HG03565 (cell line): ENCODE results near the gene SNAP23.

Experiments
- ATAC-seq: cut with Tn5 transposase; IDR thresholded peaks from one replicate; pipeline ENCODE4 v1.9.1; 2021; ENCODE audit warnings: mild to moderate bottlenecking, moderate library complexity; ENCODE audit not compliant: unreplicated experiment

The SNAP23 gene

GRCh38 chr15:42494998-42495360, 455 bp upstream of the SNAP23 start:
- ATAC-seq = no peak

DNA sequence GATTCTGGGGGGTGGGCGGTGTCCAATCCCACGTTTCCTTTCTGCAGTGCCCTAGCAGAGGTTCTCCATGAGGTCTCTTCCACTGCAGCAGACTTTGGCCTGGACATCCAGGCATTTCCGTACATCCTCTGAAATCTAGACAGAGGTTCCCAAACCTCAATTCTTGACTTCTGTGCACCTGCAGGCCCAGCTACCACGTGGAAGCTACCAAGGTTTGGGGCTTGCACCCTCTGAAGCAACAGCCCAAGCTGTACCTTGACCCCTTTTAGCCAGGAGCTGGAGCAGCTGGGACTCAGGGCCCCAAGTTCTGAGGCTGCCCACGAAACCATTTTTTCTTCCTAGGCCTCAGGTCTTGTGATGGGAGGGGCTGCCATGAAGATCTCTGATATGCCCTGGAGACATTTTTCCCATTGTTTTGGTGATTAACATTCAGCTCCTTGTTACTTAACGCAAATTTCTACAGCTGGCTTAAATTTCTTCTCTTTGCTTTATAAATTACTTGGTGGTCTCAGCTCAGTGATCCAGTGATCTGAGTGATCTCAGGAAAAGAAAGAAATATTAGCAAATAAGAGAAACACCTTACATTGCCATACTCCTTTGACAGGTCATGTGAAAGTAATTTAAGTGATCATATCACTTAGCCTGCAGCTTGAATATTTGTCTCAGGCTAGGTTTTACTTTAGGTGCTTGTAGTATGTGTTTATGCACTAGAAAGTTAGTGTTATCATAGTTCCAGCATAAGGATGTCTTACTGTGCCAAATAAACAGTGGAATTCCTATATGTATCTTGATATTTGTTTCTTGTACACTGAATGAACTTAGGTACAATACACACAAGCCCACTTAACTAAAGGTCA, 3.0 kb downstream of the SNAP23 start:
- no peak for ATAC-seq

GRCh38 chr15:42499858-42500609, 4.6 kb downstream of the SNAP23 start:
- no peak for ATAC-seq

- ATAC-seq = no peak
Measured at GRCh38 chr15:42502477-42502876, 7.0 kb downstream of the SNAP23 start.

DNA sequence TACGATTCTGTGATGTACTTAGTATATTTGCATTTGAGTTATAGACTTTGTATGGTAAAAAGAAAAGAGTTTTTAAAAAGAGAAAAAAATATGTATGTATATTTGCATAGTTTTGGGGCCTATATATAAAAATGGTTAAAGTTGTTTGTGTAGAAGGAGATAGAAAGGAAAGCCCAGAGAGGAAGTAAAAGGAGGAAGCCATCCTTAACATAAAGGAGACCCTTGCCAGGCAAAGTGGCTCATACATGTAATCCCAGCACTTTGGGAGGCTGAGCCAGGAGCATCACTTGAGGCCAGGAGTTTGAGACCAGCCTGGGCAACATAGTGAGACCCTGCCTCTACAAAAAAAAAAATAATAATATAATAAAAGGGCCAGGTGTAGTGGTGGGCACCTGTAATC, 8.4 kb downstream of the SNAP23 start:
- ATAC-seq = no peak

DNA sequence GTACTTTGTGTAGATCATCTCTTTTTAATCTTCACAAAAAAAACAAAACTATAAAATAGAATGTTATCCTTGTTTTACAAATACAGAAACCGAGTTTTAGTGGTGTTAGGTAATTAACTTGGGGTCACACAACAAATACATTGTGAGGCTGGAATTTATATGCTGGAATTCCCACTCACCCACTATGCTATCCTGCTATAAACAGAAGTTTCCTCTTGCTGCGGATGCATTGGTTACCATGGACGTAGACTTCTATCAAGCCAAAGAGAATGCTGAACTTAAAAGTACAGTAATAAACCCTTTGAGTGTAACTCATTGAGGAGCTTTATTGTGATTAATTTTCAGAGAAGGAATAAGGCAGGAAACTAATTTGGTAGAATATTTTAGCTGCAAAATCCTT, 9.2 kb downstream of the SNAP23 start:
- peak; percentile 10 for ATAC-seq

DNA sequence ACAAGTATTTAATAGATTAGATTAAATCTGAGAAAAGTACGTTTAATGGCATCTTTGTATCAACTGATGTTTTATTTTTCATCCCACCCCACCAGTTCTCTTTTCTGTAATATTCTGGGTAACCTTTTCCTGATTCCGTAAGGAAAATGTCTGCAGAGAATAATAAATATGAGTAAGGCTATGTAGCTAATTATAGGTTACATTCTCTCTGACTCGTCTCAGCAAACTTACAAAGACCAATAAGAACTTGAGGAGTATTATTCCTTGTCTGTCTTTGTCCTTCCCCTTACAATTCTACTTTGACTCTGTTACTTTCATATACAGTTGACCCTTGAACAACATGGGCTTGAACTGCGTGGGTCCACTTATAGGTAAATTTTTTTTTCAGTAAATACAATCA, 12.1 kb downstream of the SNAP23 start:
- no peak for ATAC-seq

- ATAC-seq = no peak
Measured at GRCh38 chr15:42508263-42508690, 12.8 kb downstream of the SNAP23 start.

- ATAC-seq = no peak
Measured at GRCh38 chr15:42510258-42511006, 15.0 kb downstream of the SNAP23 start.

- no peak for ATAC-seq
Measured at GRCh38 chr15:42511007-42511391, 15.6 kb downstream of the SNAP23 start.

GRCh38 chr15:42523331-42523730, 27.9 kb downstream of the SNAP23 start:
- ATAC-seq = no peak

DNA sequence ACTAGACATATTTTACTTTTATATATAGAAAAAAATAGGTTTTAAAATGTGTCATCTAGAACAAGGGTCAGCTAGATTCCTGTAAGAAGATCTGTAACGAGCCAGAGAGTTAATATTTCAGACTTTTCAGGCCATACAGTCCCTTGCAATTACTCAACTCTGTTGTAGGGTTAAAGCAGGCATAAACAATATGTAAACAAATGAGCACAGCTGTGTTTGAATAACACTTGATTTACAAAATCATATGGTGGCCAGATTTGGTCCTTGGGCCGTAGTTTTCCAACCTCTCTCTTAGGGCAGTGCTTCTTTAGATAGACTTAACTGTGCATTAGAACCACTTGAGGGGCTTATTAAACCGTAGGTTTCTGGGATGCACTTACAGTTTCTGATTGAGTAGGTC, 33.5 kb downstream of the SNAP23 start:
- ATAC-seq = no peak

DNA sequence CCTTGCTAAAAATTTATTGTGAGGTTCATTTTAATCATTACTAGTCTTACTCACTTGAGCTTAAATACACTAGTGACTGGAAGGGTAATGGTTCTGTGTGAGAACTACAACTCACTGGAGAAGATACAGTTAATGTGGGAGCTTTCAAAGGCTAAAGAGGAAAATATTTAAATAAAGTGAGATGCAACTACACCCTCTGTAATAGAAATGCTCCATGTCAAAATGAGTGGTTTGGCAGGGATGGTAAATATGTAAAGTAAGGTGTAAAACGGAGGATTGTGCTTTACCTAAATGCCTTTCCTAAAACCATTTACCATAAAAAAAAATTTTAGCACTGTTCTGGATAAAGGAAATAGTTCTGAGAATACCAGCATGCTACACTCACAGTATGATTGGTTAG, 37.8 kb downstream of the SNAP23 start:
- no peak for ATAC-seq

GRCh38 chr15:42544853-42545629, 49.6 kb downstream of the SNAP23 start:
- no peak for ATAC-seq

DNA sequence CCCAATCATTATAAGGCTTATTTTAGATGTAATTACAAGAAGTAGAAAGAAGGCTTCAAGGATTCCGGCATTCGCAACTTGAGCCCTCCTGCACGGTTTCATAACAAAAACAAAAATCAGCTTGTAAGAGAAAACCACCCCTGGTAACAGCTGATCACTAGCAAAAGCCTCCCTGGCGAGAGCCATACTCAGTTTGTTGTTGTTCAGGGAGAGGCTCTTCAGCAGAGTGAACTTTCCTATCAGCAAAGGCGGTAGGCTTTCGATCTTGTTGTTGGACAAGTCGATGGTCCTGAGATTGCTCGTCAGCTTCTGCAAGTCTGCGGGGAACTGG, 52.4 kb downstream of the SNAP23 start:
- no peak for ATAC-seq

- ATAC-seq = peak; percentile 83
Measured at GRCh38 chr15:42548249-42549031, 53.0 kb downstream of the SNAP23 start, which contains the start of the genes HAUS2 and LRRC57. Gene HAUS2, plus strand, starts transcription at chr15:42548838. Its CDS starts 35 bp downstream, at chr15:42548873. Gene LRRC57, minus strand, starts transcription at chr15:42548793. Its CDS starts 359 bp downstream, at chr15:42548434.

- no peak for ATAC-seq
Measured at GRCh38 chr15:42549032-42549491, 53.6 kb downstream of the SNAP23 start.

DNA sequence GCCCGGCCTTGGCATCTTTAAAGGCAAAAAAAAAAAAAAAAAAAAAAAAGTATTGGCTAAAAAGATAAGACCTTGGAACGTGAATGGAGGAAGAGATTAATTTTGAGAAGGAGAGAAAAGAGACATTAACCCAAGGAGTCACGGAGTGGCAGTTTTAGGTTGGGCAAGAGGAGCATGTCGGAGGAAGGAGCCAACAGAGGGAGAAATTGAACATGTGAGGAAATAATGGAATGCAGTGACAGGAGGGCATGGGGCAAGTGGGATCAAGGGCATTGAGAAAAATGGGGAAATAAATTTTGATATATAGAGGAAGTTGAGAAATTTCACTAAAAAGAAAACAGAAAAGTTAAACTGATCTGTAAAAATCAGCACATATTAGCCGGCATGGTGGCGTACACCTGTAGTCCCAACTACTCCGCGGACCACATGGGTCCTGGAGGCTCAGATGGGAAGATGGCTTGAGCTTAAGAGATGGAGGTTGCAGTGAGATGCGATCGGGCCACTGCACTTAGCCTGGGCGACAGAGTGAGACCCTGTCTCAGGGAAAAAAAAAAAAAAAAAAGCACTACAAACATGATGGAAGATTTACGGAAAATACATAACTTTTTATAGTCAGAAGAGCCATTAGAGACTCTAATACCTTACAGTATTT, 54.4 kb downstream of the SNAP23 start:
- no peak for ATAC-seq

DNA sequence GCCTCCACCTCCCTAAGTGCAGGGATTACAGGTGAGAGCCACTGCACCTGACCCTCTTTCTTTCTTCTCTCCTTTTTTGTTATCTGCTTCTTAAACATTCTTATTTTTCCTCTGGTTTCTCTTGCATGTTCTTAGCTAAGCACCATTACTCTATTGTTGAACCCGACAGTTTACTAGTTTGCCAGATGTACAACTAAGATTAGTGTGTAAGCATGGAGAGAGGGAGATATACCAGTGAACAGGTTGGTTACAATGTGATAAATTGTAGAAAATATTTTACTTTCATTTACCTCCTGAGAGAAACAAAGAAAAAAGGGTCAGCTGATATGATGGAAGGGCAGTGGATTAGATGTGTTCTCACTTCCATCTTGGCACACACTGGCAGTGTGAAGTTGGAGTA, 58.1 kb downstream of the SNAP23 start:
- ATAC-seq = no peak
